ENCODE results near the gene HIBADH.

HIBADH gene

DNA sequence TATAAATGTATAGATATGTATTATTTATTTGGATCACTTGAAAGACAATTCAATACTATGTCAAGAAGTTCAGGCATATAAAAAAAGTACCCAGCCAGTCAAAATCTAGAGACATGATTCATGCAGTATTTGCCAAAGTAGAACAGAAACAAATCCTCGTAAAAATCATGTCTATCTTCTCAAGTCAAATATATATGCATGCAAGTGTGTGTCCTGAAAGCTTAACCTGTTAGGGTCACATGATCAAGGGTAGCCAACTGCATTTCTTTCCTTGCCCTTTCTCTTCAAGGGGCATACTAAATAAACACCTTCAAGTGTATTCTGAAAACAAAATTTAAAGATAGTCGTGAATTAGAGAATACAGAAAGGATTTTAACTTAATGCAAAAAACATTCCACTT is 107.0 kb downstream of the HIBADH start:
- no peaks in the 10 kb centered on the region for H3K27me3 ChIP-seq (ENCODE audit: insufficient read depth, poor library complexity, severe bottlenecking)
- peaks cover 7% of the 10 kb centered on the region for H3K4me1 ChIP-seq (ENCODE audit: insufficient read depth, poor library complexity, severe bottlenecking)
- no peaks in the 10 kb centered on the region for H3K9me3 ChIP-seq (ENCODE audit: severe bottlenecking)
- no peaks in the 10 kb centered on the region for H3K36me3 ChIP-seq (ENCODE audit: low read depth)
- H3K27ac ChIP-seq (ENCODE audit: poor library complexity, severe bottlenecking): no peak overlapping the region
- no peak overlapping the region for H3K4me3 ChIP-seq (ENCODE audit: severe bottlenecking)
- ATAC-seq (ENCODE audit: low read depth): no peak
- DNase-seq (ENCODE audit: low spot score): no peak
- TF ChIP-seq, protein P1, sequence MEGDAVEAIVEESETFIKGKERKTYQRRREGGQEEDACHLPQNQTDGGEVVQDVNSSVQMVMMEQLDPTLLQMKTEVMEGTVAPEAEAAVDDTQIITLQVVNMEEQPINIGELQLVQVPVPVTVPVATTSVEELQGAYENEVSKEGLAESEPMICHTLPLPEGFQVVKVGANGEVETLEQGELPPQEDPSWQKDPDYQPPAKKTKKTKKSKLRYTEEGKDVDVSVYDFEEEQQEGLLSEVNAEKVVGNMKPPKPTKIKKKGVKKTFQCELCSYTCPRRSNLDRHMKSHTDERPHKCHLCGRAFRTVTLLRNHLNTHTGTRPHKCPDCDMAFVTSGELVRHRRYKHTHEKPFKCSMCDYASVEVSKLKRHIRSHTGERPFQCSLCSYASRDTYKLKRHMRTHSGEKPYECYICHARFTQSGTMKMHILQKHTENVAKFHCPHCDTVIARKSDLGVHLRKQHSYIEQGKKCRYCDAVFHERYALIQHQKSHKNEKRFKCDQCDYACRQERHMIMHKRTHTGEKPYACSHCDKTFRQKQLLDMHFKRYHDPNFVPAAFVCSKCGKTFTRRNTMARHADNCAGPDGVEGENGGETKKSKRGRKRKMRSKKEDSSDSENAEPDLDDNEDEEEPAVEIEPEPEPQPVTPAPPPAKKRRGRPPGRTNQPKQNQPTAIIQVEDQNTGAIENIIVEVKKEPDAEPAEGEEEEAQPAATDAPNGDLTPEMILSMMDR (IDR thresholded peaks at IDR 0.05; ENCODE audit: poor library complexity, severe bottlenecking): no peak

DNA sequence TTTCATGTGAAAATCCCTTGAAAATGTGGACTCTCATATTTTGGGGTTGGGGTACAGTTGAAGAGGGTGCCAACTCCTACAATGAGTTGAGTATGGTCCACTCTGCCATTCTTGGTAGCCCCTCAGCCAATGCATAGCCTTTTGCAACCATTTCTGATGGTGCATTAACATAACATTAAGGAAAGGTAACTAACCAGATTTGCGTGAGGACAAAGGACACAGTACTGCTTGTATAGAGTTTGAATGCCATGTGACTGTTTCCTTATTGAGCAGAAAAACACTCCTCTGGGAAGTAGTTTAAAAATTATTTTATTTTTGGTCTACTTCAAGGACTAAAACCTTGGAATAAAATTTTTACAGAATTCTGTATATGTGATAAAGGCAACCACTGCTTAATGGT is 107.9 kb downstream of the HIBADH start:
- peaks cover 7% of the 10 kb centered on the region for H3K4me1 ChIP-seq (ENCODE audit: insufficient read depth, poor library complexity, severe bottlenecking)
- DNase-seq (ENCODE audit: low spot score) (no peak), ATAC-seq (ENCODE audit: low read depth) (no peak)
- H3K36me3 ChIP-seq (ENCODE audit: low read depth): no peaks in the 10 kb centered on the region
- H3K4me3 ChIP-seq (ENCODE audit: severe bottlenecking): no peak overlapping the region
- H3K27ac ChIP-seq (ENCODE audit: poor library complexity, severe bottlenecking): no peak overlapping the region
- no peaks in the 10 kb centered on the region for H3K9me3 ChIP-seq (ENCODE audit: severe bottlenecking)
- no peaks in the 10 kb centered on the region for H3K27me3 ChIP-seq (ENCODE audit: insufficient read depth, poor library complexity, severe bottlenecking)
- TF ChIP-seq, protein P1 (IDR thresholded peaks at IDR 0.05; ENCODE audit: poor library complexity, severe bottlenecking): no peak

DNA sequence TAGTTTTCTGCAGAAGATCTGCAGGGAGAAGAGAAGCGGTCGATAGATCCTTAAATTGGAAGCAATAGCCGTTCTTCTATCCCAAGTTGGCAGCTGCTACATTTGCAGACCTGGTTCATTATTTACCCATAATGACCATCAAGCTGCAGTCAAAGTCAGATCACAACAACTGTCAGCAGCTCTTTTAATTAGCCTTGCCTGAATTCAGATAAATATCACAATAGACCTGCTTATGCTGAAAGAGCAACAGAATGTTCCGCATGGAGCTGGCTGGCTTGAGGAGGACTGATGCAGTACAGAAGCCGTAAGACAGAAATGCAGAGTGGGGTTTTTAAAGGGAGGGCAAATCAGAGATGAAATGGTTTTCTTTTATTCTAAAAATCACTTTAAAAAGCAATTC is 109.4 kb downstream of the HIBADH start:
- Histone ChIP-seq H3K27me3 (ENCODE audit: insufficient read depth, poor library complexity, severe bottlenecking) (no peaks in the 10 kb centered on the region), H3K4me1 (ENCODE audit: insufficient read depth, poor library complexity, severe bottlenecking) (peaks cover 7% of the 10 kb centered on the region), H3K9me3 (ENCODE audit: severe bottlenecking) (no peaks in the 10 kb centered on the region), H3K4me3 (ENCODE audit: severe bottlenecking) (no peak overlapping the region), H3K36me3 (ENCODE audit: low read depth) (no peaks in the 10 kb centered on the region), H3K27ac (ENCODE audit: poor library complexity, severe bottlenecking) (no peak overlapping the region)
- TF ChIP-seq, protein P1 (IDR thresholded peaks at IDR 0.05; ENCODE audit: poor library complexity, severe bottlenecking): no peak
- ATAC-seq (ENCODE audit: low read depth): no peak
- DNase-seq (ENCODE audit: low spot score): no peak

DNA sequence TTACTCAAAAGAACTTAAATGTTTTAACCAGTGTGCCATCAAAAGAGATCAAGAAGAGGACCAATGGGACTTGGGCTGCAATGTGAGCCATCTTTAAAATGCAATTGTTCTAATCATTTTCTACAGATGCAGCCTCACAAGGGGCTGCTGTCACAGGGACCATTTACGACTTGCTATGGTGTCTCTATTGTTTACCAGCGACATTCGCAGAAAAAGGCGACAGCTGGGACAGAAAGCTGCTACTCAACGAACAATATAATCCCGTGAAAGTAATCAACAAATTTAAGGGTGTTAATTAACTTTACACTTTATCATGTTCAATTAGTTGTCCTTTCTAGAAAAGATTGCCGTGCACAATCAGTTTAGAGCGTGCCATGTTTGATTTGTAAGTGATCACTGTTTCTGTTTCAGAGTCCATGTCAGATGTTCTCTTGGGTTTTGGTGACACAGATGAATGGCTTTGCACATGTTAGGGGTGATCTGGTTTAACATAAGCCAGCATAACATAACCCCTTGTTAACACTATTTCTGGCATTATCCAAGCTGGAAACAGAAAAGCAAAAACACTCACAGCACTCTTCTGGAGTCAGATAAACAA is 110.8 kb downstream of the HIBADH start:
- H3K4me1 ChIP-seq (ENCODE audit: insufficient read depth, poor library complexity, severe bottlenecking): peaks cover 7% of the 10 kb centered on the region
- ATAC-seq (ENCODE audit: low read depth) (no peak), DNase-seq (ENCODE audit: low spot score) (no peak)
- TF ChIP-seq, protein P1 (IDR thresholded peaks at IDR 0.05; ENCODE audit: poor library complexity, severe bottlenecking): no peak
- H3K36me3 ChIP-seq (ENCODE audit: low read depth): no peaks in the 10 kb centered on the region
- no peaks in the 10 kb centered on the region for H3K9me3 ChIP-seq (ENCODE audit: severe bottlenecking)
- no peak overlapping the region for H3K27ac ChIP-seq (ENCODE audit: poor library complexity, severe bottlenecking)
- H3K27me3 ChIP-seq (ENCODE audit: insufficient read depth, poor library complexity, severe bottlenecking): no peaks in the 10 kb centered on the region
- H3K4me3 ChIP-seq (ENCODE audit: severe bottlenecking): no peak overlapping the region

DNA sequence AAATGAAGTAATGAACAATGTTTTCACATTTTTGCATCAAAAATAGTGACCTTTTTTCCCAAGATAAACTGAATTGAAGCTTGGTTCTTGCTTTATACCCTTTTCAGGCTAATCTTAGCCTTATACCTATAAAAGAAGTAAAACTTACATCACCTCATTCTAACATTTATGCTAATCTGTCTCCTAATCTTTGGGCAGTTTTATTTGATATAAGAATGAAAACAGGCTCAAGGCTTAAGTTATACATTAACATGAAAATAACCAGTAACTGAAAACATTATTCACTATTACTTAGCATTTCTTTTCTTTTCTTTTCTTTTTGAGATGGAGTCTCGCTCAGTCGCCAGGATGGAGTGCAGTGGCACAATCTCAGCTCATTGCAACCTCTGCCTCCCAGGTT is 113.1 kb downstream of the HIBADH start:
- H3K36me3 ChIP-seq (ENCODE audit: low read depth): no peaks in the 10 kb centered on the region
- no peak overlapping the region for H3K27ac ChIP-seq (ENCODE audit: poor library complexity, severe bottlenecking)
- ATAC-seq (ENCODE audit: low read depth) (no peak), DNase-seq (ENCODE audit: low spot score) (no peak)
- H3K9me3 ChIP-seq (ENCODE audit: severe bottlenecking): no peaks in the 10 kb centered on the region
- H3K4me3 ChIP-seq (ENCODE audit: severe bottlenecking): no peak overlapping the region
- TF ChIP-seq, protein P1 (IDR thresholded peaks at IDR 0.05; ENCODE audit: poor library complexity, severe bottlenecking): no peak
- no peaks in the 10 kb centered on the region for H3K4me1 ChIP-seq (ENCODE audit: insufficient read depth, poor library complexity, severe bottlenecking)
- no peaks in the 10 kb centered on the region for H3K27me3 ChIP-seq (ENCODE audit: insufficient read depth, poor library complexity, severe bottlenecking)

Data from RWPE2 (cell line).